GM18498 (cell line): ENCODE data around the gene OR2H1.

ENCODE experiments used
- ATAC-seq: cut with Tn5 transposase; IDR thresholded peaks from one replicate; pipeline ENCODE4 v1.9.1; 2021; ENCODE audit warnings: mild to moderate bottlenecking, moderate library complexity; ENCODE audit not compliant: unreplicated experiment

The OR2H1 gene

DNA sequence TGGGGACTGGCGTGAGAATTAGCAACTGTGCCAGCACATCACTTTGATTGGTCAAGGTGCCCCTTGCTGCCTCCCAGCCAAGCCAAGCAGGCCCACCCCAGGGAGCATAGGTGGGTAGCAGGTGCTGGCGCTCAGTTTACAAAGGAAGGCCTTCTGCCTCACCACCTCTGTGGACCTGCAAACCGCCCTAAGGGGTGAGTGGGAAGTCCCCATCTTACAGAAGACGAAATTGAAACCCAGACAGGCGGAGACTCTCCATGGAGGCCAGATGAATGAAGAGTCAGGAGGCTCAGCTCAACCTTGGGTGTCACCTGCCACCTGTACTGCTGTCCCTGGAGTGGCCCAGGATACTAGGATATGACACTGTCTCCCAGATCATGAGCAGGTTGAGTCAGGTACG lies 52.3 kb downstream of the OR2H1 start:
- ATAC-seq = peak; percentile 84

DNA sequence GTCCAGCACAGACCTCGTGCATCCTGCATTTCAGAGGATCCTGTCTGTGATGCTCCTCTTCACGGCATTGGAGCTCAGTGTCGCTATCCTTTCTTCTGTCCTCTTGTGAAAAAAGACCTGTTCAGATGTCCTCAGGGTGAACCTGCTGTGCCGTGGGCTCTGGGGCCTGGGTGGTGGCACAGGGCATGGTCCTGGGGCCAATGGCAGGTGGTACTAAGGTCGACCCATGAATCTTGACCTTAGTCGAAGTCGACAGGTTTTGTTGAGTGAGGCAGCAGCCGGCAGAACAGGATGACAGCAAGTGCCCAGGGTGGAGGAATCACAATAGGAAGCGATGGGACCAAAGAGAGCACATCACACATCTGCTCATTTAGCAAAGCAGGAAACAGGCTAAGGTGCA lies 52.8 kb downstream of the OR2H1 start:
- ATAC-seq = no peak

DNA sequence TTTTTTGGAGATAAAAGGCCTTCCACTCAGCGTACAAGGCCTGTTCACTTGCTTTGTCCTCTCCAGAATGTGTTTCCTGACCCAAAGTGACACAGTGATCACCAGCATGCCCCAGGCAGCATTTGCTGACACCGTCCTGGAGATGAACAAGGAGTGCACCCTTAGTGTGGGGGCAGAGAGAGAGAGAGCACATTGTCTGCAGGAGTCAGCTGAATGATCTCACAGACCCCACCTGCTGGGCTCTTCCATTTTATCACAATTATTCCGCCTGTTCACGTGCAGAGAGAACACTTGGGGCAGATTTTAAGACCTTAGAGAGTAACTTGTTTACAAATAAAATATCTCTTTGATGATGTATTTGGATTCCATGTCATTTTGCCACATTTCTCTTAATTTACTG lies 53.2 kb downstream of the OR2H1 start:
- no peak for ATAC-seq

DNA sequence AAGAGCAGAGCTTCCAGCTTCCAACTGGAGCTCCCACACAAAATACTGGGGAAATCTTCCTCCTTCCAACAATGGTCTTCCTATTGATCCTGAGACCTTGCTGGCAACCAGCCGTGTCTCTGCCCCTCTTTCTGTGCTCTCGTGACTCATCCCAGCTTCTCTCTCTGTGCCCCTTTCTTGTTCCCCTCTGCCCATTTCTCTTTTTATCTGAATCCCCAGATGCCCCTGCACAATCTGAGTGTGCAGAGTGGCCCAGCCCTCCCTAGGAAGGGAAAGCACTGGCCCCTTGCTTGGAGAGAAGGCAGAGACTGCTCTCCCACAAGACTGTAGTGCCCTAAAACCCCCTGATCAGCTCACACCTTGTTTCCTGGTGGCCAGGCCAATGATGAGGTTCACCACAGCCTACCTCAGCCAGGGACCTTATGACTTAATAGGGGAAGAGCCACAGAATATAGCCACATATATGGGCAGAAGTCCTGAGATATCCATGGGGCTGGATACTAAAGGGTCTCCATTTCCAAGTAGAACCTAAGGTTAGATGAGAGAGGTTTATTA lies 53.9 kb downstream of the OR2H1 start:
- ATAC-seq = no peak
